ENCODE results near the gene ANKS1A.
"Not testable (repeated sequence)": the region's sequence is repeated elsewhere in the genome, so short reads cannot be mapped to it uniquely, and the experiment has no call there.

ANKS1A gene

GRCh38 chr6:34924831-34925625 lies 36.0 kb downstream of the ANKS1A start:
- H3K27me3 ChIP-seq (ENCODE audit: control insufficient read depth, insufficient read depth, low read length), result no peaks in the 10 kb centered on the region
- no peak overlapping the region for H3K4me3 ChIP-seq (ENCODE audit: low read depth, low read length)
- H3K27ac ChIP-seq (ENCODE audit: low read depth, low read length), result no peak overlapping the region
- no peaks in the 10 kb centered on the region for H3K36me3 ChIP-seq (ENCODE audit: control insufficient read depth, insufficient read depth, low read length)
- peaks cover 29% of the 10 kb centered on the region for H3K4me1 ChIP-seq (ENCODE audit: control insufficient read depth, insufficient read depth, low read length)
- no peak overlapping the region for H3K9ac ChIP-seq (ENCODE audit: low read length)
- H3K9me3 ChIP-seq (ENCODE audit: control insufficient read depth, insufficient read depth, low read depth, low read length), result no peaks in the 10 kb centered on the region

- Histone ChIP-seq H3K4me3 (ENCODE audit: low read depth, low read length) (no peak overlapping the region), H3K4me1 (ENCODE audit: control insufficient read depth, insufficient read depth, low read length) (peaks cover 29% of the 10 kb centered on the region), H3K27ac (ENCODE audit: low read depth, low read length) (no peak overlapping the region), H3K9ac (ENCODE audit: low read length) (no peak overlapping the region), H3K9me3 (ENCODE audit: control insufficient read depth, insufficient read depth, low read depth, low read length) (no peaks in the 10 kb centered on the region), H3K36me3 (ENCODE audit: control insufficient read depth, insufficient read depth, low read length) (no peaks in the 10 kb centered on the region), H3K27me3 (ENCODE audit: control insufficient read depth, insufficient read depth, low read length) (no peaks in the 10 kb centered on the region)
Measured at GRCh38 chr6:34926655-34927054, 37.6 kb downstream of the ANKS1A start.

DNA sequence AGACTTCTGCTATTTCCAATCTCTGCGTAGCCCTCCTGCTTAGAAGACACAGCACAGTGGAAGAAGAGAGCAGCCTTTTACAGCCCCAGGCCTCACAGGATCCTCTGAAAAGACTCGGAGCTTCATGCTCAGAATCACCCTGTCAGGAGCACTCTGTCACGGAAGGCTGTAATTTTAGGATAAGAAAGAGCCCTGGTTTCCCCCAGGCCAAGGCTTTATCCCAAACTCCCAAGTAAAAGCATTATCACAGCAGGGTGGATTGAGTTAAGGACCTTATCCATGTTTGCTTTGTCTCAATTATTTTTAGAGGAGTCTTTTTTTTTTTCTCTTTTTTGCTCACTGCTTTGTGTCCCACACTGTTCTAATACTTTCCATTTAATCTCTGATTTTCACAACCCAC lies 39.2 kb downstream of the ANKS1A start:
- no peak overlapping the region for H3K4me3 ChIP-seq (ENCODE audit: low read depth, low read length)
- H3K27ac ChIP-seq (ENCODE audit: low read depth, low read length), result no peak overlapping the region
- H3K9ac ChIP-seq (ENCODE audit: low read length), result no peak overlapping the region
- H3K27me3 ChIP-seq (ENCODE audit: control insufficient read depth, insufficient read depth, low read length), result no peaks in the 10 kb centered on the region
- H3K36me3 ChIP-seq (ENCODE audit: control insufficient read depth, insufficient read depth, low read length), result no peaks in the 10 kb centered on the region
- H3K9me3 ChIP-seq (ENCODE audit: control insufficient read depth, insufficient read depth, low read depth, low read length), result no peaks in the 10 kb centered on the region
- H3K4me1 ChIP-seq (ENCODE audit: control insufficient read depth, insufficient read depth, low read length), result peaks cover 29% of the 10 kb centered on the region

DNA sequence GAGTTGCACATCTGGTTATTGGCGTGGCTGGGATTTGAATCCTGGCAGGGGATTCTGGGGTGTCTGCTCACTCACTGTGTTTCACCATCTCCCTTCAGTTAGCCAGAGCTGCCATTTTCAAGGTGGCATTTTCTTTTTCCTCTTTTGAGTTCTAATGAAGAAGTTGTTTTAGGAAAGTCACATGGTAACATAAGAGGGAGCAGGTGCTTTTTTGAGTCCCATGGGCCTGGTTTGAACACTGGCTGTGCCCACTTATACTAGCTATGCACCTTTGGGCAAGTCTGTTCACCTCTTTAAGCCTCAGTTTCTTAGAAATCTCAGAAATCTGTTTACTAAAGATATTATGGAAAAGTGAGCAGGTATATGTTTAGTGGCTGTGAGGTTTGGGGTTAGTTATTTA lies 39.6 kb downstream of the ANKS1A start:
- Histone ChIP-seq H3K36me3 (ENCODE audit: control insufficient read depth, insufficient read depth, low read length) (no peaks in the 10 kb centered on the region), H3K9me3 (ENCODE audit: control insufficient read depth, insufficient read depth, low read depth, low read length) (no peaks in the 10 kb centered on the region), H3K4me3 (ENCODE audit: low read depth, low read length) (no peak overlapping the region), H3K27ac (ENCODE audit: low read depth, low read length) (no peak overlapping the region), H3K27me3 (ENCODE audit: control insufficient read depth, insufficient read depth, low read length) (no peaks in the 10 kb centered on the region), H3K4me1 (ENCODE audit: control insufficient read depth, insufficient read depth, low read length) (peaks cover 29% of the 10 kb centered on the region), H3K9ac (ENCODE audit: low read length) (no peak overlapping the region)

- no peaks in the 10 kb centered on the region for H3K27me3 ChIP-seq (ENCODE audit: control insufficient read depth, insufficient read depth, low read length)
- no peak overlapping the region for H3K9ac ChIP-seq (ENCODE audit: low read length)
- H3K4me3 ChIP-seq (ENCODE audit: low read depth, low read length), result no peak overlapping the region
- H3K4me1 ChIP-seq (ENCODE audit: control insufficient read depth, insufficient read depth, low read length), result peaks cover 29% of the 10 kb centered on the region
- no peak overlapping the region for H3K27ac ChIP-seq (ENCODE audit: low read depth, low read length)
- no peaks in the 10 kb centered on the region for H3K9me3 ChIP-seq (ENCODE audit: control insufficient read depth, insufficient read depth, low read depth, low read length)
- no peaks in the 10 kb centered on the region for H3K36me3 ChIP-seq (ENCODE audit: control insufficient read depth, insufficient read depth, low read length)
Measured at GRCh38 chr6:34929241-34929978, 40.4 kb downstream of the ANKS1A start.

DNA sequence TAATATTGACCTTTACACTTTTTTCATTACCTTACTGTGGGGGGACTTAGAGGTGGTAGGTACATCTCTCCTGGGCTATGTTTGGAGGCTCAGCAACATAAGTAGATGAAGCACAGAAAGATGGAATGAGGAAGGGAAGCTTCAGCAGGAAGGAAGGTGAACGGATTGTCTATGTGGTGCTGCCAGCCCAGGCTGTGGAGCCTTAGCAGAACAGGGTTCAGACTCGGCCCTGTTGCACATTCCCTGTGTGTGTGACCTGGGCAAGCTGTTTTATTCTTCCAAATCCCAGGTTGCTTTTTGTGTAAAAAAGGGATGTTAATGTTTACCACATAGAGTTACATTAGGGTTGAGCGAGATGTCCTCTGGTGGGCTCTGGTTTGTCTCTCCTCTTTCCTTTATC lies 41.2 kb downstream of the ANKS1A start:
- H3K27me3 ChIP-seq (ENCODE audit: control insufficient read depth, insufficient read depth, low read length), result no peaks in the 10 kb centered on the region
- H3K4me1 ChIP-seq (ENCODE audit: control insufficient read depth, insufficient read depth, low read length), result peaks cover 29% of the 10 kb centered on the region
- no peaks in the 10 kb centered on the region for H3K36me3 ChIP-seq (ENCODE audit: control insufficient read depth, insufficient read depth, low read length)
- no peak overlapping the region for H3K9ac ChIP-seq (ENCODE audit: low read length)
- H3K9me3 ChIP-seq (ENCODE audit: control insufficient read depth, insufficient read depth, low read depth, low read length), result no peaks in the 10 kb centered on the region
- H3K27ac ChIP-seq (ENCODE audit: low read depth, low read length), result no peak overlapping the region
- no peak overlapping the region for H3K4me3 ChIP-seq (ENCODE audit: low read depth, low read length)

DNA sequence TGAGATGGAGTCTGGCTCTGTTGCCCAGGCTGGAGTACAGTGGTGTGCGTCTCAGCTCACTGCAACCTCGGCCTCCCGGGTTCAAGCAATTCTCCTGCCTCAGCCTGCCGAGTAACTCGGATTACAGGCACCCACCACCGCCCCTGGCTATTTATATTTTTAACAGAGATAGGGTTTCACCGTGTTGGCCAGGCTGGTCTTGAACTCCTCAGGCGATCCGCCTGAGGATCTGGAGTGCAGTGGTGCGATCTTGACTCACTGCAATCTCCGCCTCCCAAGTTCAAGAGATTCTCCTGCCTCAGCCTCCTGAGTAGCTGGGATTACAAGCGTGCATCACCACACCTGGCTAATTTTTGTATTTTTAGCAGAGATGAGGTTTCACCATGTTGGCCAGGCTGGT lies 43.1 kb downstream of the ANKS1A start:
- H3K4me1 ChIP-seq (ENCODE audit: control insufficient read depth, insufficient read depth, low read length), result peaks cover 11% of the 10 kb centered on the region
- H3K36me3 ChIP-seq (ENCODE audit: control insufficient read depth, insufficient read depth, low read length); H3K27me3 ChIP-seq (ENCODE audit: control insufficient read depth, insufficient read depth, low read length); H3K9ac ChIP-seq (ENCODE audit: low read length); H3K9me3 ChIP-seq (ENCODE audit: control insufficient read depth, insufficient read depth, low read depth, low read length); H3K27ac ChIP-seq (ENCODE audit: low read depth, low read length); H3K4me3 ChIP-seq (ENCODE audit: low read depth, low read length): not testable (repeated sequence)

DNA sequence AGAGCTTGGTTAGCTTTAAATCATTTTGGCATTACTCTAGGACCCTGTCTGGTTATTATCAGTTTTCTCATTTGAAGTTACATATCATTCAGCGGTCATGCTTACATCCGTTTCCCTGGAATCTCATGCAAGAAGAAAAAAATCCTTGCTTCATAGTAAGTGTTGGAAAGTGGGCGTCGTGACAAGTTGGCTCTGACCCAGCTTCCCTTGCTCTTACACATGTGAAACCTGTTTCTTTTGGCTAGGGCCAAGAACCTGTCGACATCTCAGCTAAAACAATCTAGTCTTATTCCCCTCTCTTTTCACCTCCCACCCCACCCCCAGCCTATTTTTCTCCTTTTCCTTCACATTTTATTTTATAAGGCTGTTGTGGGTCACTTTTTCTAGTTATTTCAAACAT lies 45.5 kb downstream of the ANKS1A start:
- no peak overlapping the region for H3K4me3 ChIP-seq (ENCODE audit: low read depth, low read length)

DNA sequence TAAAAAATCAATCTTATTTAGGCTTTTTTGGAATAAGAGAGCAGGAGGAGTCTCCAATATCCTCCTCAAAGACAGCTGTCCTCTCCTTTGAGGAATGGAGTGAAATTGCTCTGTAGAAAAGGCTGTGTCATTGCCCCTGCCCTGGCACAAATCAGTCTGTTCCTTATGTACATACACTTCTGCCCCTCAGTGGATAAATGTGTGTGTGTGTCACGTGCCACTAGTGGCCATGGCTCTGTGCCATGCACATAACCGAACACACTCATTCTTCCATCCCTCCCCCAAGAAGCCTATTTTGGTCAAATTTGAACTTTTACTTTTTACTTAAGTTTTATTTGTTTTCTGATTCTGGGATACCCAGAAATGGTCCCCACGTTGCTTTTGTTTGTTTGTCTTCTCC lies 49.2 kb downstream of the ANKS1A start:
- H3K27ac ChIP-seq (ENCODE audit: low read depth, low read length), result no peak overlapping the region
- H3K4me1 ChIP-seq (ENCODE audit: control insufficient read depth, insufficient read depth, low read length), result no peaks in the 10 kb centered on the region
- H3K27me3 ChIP-seq (ENCODE audit: control insufficient read depth, insufficient read depth, low read length), result no peaks in the 10 kb centered on the region
- no peaks in the 10 kb centered on the region for H3K9me3 ChIP-seq (ENCODE audit: control insufficient read depth, insufficient read depth, low read depth, low read length)
- no peak overlapping the region for H3K9ac ChIP-seq (ENCODE audit: low read length)
- H3K36me3 ChIP-seq (ENCODE audit: control insufficient read depth, insufficient read depth, low read length), result no peaks in the 10 kb centered on the region
- H3K4me3 ChIP-seq (ENCODE audit: low read depth, low read length), result no peak overlapping the region

More for the DNA sequence above, 45.5 kb downstream of the ANKS1A start:
- Histone ChIP-seq H3K36me3 (ENCODE audit: control insufficient read depth, insufficient read depth, low read length) (no peaks in the 10 kb centered on the region), H3K27me3 (ENCODE audit: control insufficient read depth, insufficient read depth, low read length) (no peaks in the 10 kb centered on the region), H3K27ac (ENCODE audit: low read depth, low read length) (no peak overlapping the region), H3K9ac (ENCODE audit: low read length) (no peak overlapping the region), H3K9me3 (ENCODE audit: control insufficient read depth, insufficient read depth, low read depth, low read length) (no peaks in the 10 kb centered on the region), H3K4me1 (ENCODE audit: control insufficient read depth, insufficient read depth, low read length) (no peaks in the 10 kb centered on the region)

DNA sequence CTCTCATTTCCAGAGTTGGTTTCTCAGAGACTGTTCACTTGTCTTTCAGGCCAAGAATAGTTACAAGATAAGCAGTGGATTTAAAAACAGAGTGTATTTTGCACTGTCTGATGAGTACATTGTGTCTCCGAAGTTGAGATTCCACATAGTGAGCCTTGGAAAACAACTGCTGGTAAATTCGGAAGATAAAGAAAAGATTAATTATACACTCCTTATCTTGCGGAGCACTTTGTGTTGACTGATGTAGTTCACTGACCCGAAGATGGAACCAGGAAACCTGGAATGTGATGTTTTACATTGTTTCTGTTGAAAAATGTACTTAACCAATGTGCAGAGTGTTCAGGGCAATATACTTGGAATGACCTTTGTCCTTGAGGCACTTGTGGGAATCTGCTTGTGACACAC lies 51.0 kb downstream of the ANKS1A start:
- no peak overlapping the region for H3K4me3 ChIP-seq (ENCODE audit: low read depth, low read length)
- H3K27me3 ChIP-seq (ENCODE audit: control insufficient read depth, insufficient read depth, low read length), result no peaks in the 10 kb centered on the region
- H3K9ac ChIP-seq (ENCODE audit: low read length), result no peak overlapping the region
- H3K27ac ChIP-seq (ENCODE audit: low read depth, low read length), result 0 out of 2 replicates have a peak overlapping the region, but pooled peaks have one; percentile 28
- no peaks in the 10 kb centered on the region for H3K4me1 ChIP-seq (ENCODE audit: control insufficient read depth, insufficient read depth, low read length)
- no peaks in the 10 kb centered on the region for H3K9me3 ChIP-seq (ENCODE audit: control insufficient read depth, insufficient read depth, low read depth, low read length)
- no peaks in the 10 kb centered on the region for H3K36me3 ChIP-seq (ENCODE audit: control insufficient read depth, insufficient read depth, low read length)

GRCh38 chr6:34941421-34941820 lies 52.4 kb downstream of the ANKS1A start:
- no peak overlapping the region for H3K27ac ChIP-seq (ENCODE audit: low read depth, low read length)
- no peaks in the 10 kb centered on the region for H3K36me3 ChIP-seq (ENCODE audit: control insufficient read depth, insufficient read depth, low read length)
- H3K4me3 ChIP-seq (ENCODE audit: low read depth, low read length), result no peak overlapping the region
- H3K9ac ChIP-seq (ENCODE audit: low read length), result no peak overlapping the region
- H3K4me1 ChIP-seq (ENCODE audit: control insufficient read depth, insufficient read depth, low read length), result no peaks in the 10 kb centered on the region
- H3K9me3 ChIP-seq (ENCODE audit: control insufficient read depth, insufficient read depth, low read depth, low read length), result no peaks in the 10 kb centered on the region
- no peaks in the 10 kb centered on the region for H3K27me3 ChIP-seq (ENCODE audit: control insufficient read depth, insufficient read depth, low read length)

All from HUES6 (cell line).